GM23338 (cell line): ENCODE data around the gene DYRK1A. TPM values are rescaled to one million over a fixed set of nuclear protein-coding genes. Genes with fewer than 3 reads are reported as not detected.

Experiments used
- ATAC-seq: fragments of 200-7000 bp; cut with Tn5 transposase; 3 replicates; pipeline ENCODE4 v1.9.1; 2020
- DNase-seq: peaks from one replicate; pipeline ENCODE4 v3.0.0-alpha.2; 2015; ENCODE audit warnings: low spot score
- H2AFZ ChIP-seq: fragments of 200-600 bp; sonication (generic); 2 replicates; pipeline ENCODE4 v1.8.0; 2016; ENCODE audit warnings: antibody characterized with exemption, mild to moderate bottlenecking, moderate library complexity
- H3F3A ChIP-seq: fragments of 200-600 bp; sonication (generic); replicated peaks from 2 replicates; pipeline ENCODE4 v1.8.0; 2017; ENCODE audit warnings: antibody characterized with exemption, mixed run types, low read depth
- H3K27ac ChIP-seq: fragments of 200-600 bp; sonication (generic); 2 replicates; pipeline ENCODE4 v1.6.1; 2016; ENCODE audit warnings: low read depth
- H3K27me3 ChIP-seq: fragments of 200-600 bp; sonication (generic); 2 replicates; pipeline ENCODE4 v1.8.0; 2016; ENCODE audit warnings: mild to moderate bottlenecking, mixed run types, moderate library complexity; ENCODE audit not compliant: insufficient read depth
- H3K36me3 ChIP-seq: fragments of 200-600 bp; sonication (generic); 2 replicates; pipeline ENCODE4 v1.8.0; 2016; ENCODE audit warnings: mild to moderate bottlenecking; ENCODE audit not compliant: insufficient read depth
- H3K4me1 ChIP-seq: fragments of 200-600 bp; sonication (generic); 2 replicates; pipeline ENCODE4 v1.8.0; 2016; ENCODE audit warnings: mild to moderate bottlenecking, moderate library complexity; ENCODE audit not compliant: insufficient read depth
- H3K4me2 ChIP-seq: fragments of 200-600 bp; sonication (generic); 2 replicates; pipeline ENCODE4 v1.7.1; 2017; ENCODE audit warnings: mixed run types
- H3K4me3 ChIP-seq: fragments of 200-600 bp; sonication (generic); 2 replicates; pipeline ENCODE4 v1.6.1; 2016; ENCODE audit warnings: mixed run types
- H3K79me2 ChIP-seq: fragments of 200-600 bp; sonication (generic); replicated peaks from 2 replicates; pipeline ENCODE4 v1.8.0; 2017; ENCODE audit warnings: mild to moderate bottlenecking; ENCODE audit not compliant: insufficient read depth
- H3K9me2 ChIP-seq: fragments of 200-600 bp; sonication (generic); 2 replicates; pipeline ENCODE4 v1.8.0; 2017; ENCODE audit not compliant: insufficient read depth
- H4K20me1 ChIP-seq: fragments of 200-600 bp; sonication (generic); replicated peaks from 2 replicates; pipeline ENCODE4 v1.8.0; 2017; ENCODE audit warnings: mild to moderate bottlenecking; ENCODE audit not compliant: insufficient read depth
- H3K27ac Mint-ChIP-seq: 2 replicates; pipeline ENCODE4 v1.8.0; 2020; ENCODE audit warnings: inconsistent platforms, mild to moderate bottlenecking, moderate library complexity, mixed read lengths
- H3K27me3 Mint-ChIP-seq: 3 replicates; pipeline ENCODE4 v1.8.0; 2022; ENCODE audit warnings: low read depth, mild to moderate bottlenecking, moderate library complexity, mixed read lengths, inconsistent platforms; ENCODE audit not compliant: insufficient read depth, poor library complexity
- H3K36me3 Mint-ChIP-seq: 3 replicates; pipeline ENCODE4 v1.8.0; 2021; ENCODE audit warnings: low read depth, mild to moderate bottlenecking, inconsistent platforms, moderate library complexity, mixed read lengths
- H3K4me1 Mint-ChIP-seq: 3 replicates; pipeline ENCODE4 v1.8.0; 2020; ENCODE audit warnings: mild to moderate bottlenecking, inconsistent platforms, mixed read lengths
- H3K4me3 Mint-ChIP-seq: 3 replicates; pipeline ENCODE4 v1.8.0; 2021; ENCODE audit warnings: moderate library complexity, mild to moderate bottlenecking, inconsistent platforms, mixed read lengths
- H3K9me3 Mint-ChIP-seq: 3 replicates; pipeline ENCODE4 v1.8.0; 2020; ENCODE audit warnings: moderate library complexity, mild to moderate bottlenecking, inconsistent platforms, mixed read lengths
- CREB1 ChIP-seq: fragments of 250-450 bp; sonication (Bioruptor Pico); IDR thresholded peaks from 2 replicates; pipeline ENCODE4 v1.5.0; 2020; ENCODE audit warnings: low read depth, mild to moderate bottlenecking, moderate library complexity
- CTCF ChIP-seq, 2 experiments: fragments of 200-600 bp in 1 of 2; sonication (generic) in 1 of 2; conservative IDR thresholded peaks; 2 replicates each; pipeline versions ENCODE4 v1.5.1 to v1.6.1; 2016 to 2017; ENCODE audit warnings: antibody characterized with exemption in 2 of 2, low read depth in 2 of 2, mild to moderate bottlenecking in 2 of 2, moderate library complexity in 1 of 2
- ETS1 ChIP-seq: IDR thresholded peaks from 2 replicates; pipeline ENCODE4 v1.6.1; 2016; ENCODE audit warnings: antibody characterized with exemption
- EZH2 ChIP-seq: fragments of 200-600 bp; sonication (generic); IDR thresholded peaks from one replicate; pipeline ENCODE4 v1.8.0; 2017; ENCODE audit warnings: antibody characterized with exemption, mild to moderate bottlenecking, low read depth; ENCODE audit not compliant: unreplicated experiment
- EZH2phosphoT487 ChIP-seq: fragments of 200-600 bp; sonication (generic); IDR thresholded peaks from one replicate; pipeline ENCODE4 v1.8.1; 2018; ENCODE audit warnings: antibody characterized with exemption; ENCODE audit not compliant: unreplicated experiment
- JUNB ChIP-seq: IDR thresholded peaks from one replicate; pipeline ENCODE4 v1.6.1; 2016; ENCODE audit warnings: antibody characterized with exemption; ENCODE audit not compliant: unreplicated experiment
- NANOG ChIP-seq: IDR thresholded peaks from 2 replicates; pipeline ENCODE4 v1.6.1; 2016; ENCODE audit warnings: antibody characterized with exemption, borderline replicate concordance
- POLR2AphosphoS5 ChIP-seq: IDR thresholded peaks from 2 replicates; pipeline ENCODE4 v1.6.1; 2016; ENCODE audit warnings: antibody characterized with exemption, low read depth
- REST ChIP-seq: IDR thresholded peaks from one replicate; pipeline ENCODE4 v1.6.1; 2018; ENCODE audit warnings: antibody characterized with exemption; ENCODE audit not compliant: unreplicated experiment
- STAT1 ChIP-seq: IDR thresholded peaks from one replicate; pipeline ENCODE4 v1.6.1; 2016; ENCODE audit warnings: antibody characterized with exemption; ENCODE audit not compliant: unreplicated experiment
- ZNF114 ChIP-seq: fragments of 250-450 bp; sonication (Bioruptor Pico); IDR thresholded peaks from 2 replicates; pipeline ENCODE4 v1.5.0; 2020; ENCODE audit warnings: mild to moderate bottlenecking, moderate library complexity
- ZNF331 ChIP-seq: fragments of 250-450 bp; sonication (Bioruptor Pico); IDR thresholded peaks from 2 replicates; pipeline ENCODE4 v1.5.0; 2020; ENCODE audit warnings: low read depth, mild to moderate bottlenecking, moderate library complexity
- ZNF462 ChIP-seq: fragments of 250-450 bp; sonication (Bioruptor Pico); IDR thresholded peaks from 2 replicates; pipeline ENCODE4 v1.5.0; 2020; ENCODE audit warnings: mild to moderate bottlenecking, moderate library complexity
- polyA plus RNA-seq: library from polyadenylated mRNA; unstranded; fragments of >200 nt; fragmentation: Nextera tagmentation; extraction: Ambion mirVana; gene quantifications from 2 replicates; pipeline ENCODE4 v1.2.1, GENCODE V29; 2016
- total RNA-seq: library from RNA; depleted of rRNA; stranded (reverse); fragments of >200 nt; shearing (Covaris generic); gene quantifications from 2 replicates; pipeline ENCODE4 v1.2.3, GENCODE V29; 2014

DYRK1A gene
- total and polyA plus RNA-seq, 2 experiments from 2014 or later = 10.3 to 84.7 TPM

- TF ChIP-seq REST = no peak
Observed at GRCh38 chr21:37553078-37553481, 186.5 kb downstream of the DYRK1A start (continued).

- no peaks in the 10 kb centered on the region for H3K36me3 ChIP-seq
- H3K79me2 ChIP-seq = no peaks in the 10 kb centered on the region
- no peaks in the 10 kb centered on the region for H3K4me1 ChIP-seq
- DNase-seq (no peak), ATAC-seq (no peak)
- H3K9me2 ChIP-seq = peaks cover 13% of the 10 kb centered on the region
- no peak overlapping the region for H3K27ac Mint-ChIP-seq
- peaks cover 8% of the 10 kb centered on the region for H3K4me1 Mint-ChIP-seq
- peaks cover 3% of the 10 kb centered on the region; the same call in 2 of the 3 replicates for H3K9me3 Mint-ChIP-seq
- H3K27ac ChIP-seq = no peak overlapping the region
- H3K27me3 Mint-ChIP-seq = peaks cover 7% of the 10 kb centered on the region
- H2AFZ ChIP-seq = no peak overlapping the region
- H3K4me3 ChIP-seq = no peak overlapping the region
- H3K36me3 Mint-ChIP-seq = no peaks in the 10 kb centered on the region; the same call in 2 of the 3 replicates
- H3F3A ChIP-seq = no peaks in the 10 kb centered on the region
- H3K4me2 ChIP-seq = no peak overlapping the region
- H3K4me3 Mint-ChIP-seq = no peak overlapping the region
- no peaks in the 10 kb centered on the region for H3K27me3 ChIP-seq
- no peaks in the 10 kb centered on the region for H4K20me1 ChIP-seq
- no peak for TF ChIP-seq EZH2
- TF ChIP-seq CREB1 (CRISPR knock-in tag) = no peak
- TF ChIP-seq ZNF331 (CRISPR knock-in tag) = no peak
- TF ChIP-seq CTCF (conservative IDR thresholded peaks at IDR 0.05; ENCODE audit: low read depth in 2 of 2) = no peak
- TF ChIP-seq JUNB = no peak
- TF ChIP-seq POLR2AphosphoS5 = no peak
- TF ChIP-seq ETS1 = no peak
- TF ChIP-seq STAT1 = no peak
- no peak for TF ChIP-seq ZNF462 (CRISPR knock-in tag)
- no peak for TF ChIP-seq EZH2phosphoT487
- no peak for TF ChIP-seq ZNF114 (CRISPR knock-in tag)
- no peak for TF ChIP-seq NANOG
Observed at GRCh38 chr21:37554661-37555379, 188.2 kb downstream of the DYRK1A start.
